ENCODE measurements around the gene UBXN6. TPM values are rescaled to one million over a fixed set of nuclear protein-coding genes. Genes with fewer than 3 reads are reported as not detected.

The UBXN6 gene
- total RNA-seq, 1 experiment from 2014 or later = 84.8 TPM

DNA sequence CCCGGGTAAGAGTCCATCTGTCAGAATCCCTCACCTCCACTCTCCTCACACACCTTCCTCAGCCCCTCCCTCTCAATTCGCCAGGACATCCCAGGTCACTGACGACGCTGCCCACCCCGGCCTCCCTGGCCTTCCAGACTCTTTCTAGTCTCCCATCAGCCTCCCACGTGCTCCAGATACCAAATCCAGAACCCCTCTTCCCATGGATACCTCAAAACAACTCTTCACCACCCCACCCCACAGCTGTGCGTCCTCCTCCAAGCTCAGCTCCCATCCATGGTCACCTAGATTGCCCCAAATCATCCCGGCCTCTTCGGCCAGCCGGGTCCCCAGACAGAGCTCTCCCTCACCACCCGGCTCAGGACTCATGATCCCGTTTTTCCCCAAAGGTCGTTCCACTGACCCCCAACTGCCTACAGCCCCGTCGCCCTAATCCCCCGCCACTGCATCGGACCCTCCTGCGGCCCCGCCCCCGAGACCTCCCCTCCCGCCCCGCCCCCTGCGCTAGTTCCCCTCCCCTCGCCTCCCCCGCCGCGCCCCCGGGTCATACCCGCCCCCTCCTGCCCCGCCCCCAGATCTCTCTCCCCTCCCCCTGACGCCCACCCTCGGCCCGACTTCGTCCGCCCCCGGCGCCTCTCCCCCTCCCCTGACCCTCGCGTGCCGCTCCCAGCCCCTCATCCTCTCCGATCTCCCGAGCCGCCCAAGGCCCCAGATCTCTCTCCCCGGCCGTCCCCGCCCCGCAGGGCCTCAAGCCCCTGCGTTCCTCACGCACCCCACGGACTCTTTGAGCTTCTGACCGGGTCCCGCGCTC, 546 bp downstream of the UBXN6 start:
- peak; percentile 8 for DNase-seq (ENCODE audit: low spot score)

DNA sequence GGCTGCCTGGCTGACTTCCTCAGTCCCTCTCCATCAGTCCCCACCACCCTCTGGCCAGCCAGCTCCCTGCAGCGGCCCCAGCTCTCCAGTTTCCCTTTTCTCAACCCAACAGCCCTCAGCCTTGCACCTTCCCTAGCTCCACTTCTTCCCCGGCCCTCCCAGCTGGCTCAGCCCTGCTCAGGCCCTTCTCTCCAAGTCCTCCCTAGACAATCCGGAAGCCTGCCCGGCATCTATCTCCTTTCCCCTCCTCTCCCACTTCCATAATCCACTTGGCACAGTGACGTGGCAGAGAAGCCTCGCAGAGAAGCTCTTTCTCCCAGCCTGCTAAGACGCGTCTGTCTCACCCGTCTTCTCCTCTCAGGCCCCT, 1.1 kb downstream of the UBXN6 start:
- peak; percentile 41 for DNase-seq (ENCODE audit: low spot score)

DNA sequence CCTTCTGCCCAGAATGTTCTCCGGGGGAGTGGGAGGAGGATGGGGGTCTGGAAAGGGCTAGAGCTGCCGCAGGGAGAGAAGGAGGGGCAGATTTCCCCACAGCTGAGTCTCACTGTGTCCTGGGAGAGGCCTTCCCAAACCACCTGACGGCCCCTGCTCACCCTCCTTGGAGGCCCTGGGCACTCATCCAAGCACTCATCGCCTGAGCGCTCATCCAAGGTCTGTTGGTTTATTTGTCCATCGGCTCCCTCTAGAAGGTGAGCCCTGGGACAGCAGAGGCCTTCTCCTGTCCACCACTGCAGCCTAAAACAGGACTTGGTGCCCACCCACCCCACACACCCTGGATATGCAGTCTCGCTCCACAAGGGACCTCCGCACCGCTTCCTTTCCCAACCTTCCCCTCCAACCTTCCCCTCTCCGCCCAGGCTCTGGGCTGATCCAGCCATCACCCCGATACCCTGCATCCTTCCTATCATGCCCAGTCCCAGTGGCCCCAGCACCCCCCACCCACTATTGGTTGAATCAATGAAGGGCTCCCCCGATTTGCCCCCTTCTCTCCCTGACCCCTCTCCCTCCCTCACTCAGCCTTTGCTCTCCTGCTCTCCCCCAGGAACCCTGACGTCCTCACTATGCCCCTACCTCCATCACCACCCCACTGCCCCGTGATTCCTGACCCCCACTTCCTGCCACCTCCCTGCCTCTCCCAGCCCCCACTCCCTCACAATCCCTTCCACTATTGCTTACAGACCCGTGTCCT, 1.7 kb downstream of the UBXN6 start:
- DNase-seq (ENCODE audit: low spot score) = peak; percentile 38

DNA sequence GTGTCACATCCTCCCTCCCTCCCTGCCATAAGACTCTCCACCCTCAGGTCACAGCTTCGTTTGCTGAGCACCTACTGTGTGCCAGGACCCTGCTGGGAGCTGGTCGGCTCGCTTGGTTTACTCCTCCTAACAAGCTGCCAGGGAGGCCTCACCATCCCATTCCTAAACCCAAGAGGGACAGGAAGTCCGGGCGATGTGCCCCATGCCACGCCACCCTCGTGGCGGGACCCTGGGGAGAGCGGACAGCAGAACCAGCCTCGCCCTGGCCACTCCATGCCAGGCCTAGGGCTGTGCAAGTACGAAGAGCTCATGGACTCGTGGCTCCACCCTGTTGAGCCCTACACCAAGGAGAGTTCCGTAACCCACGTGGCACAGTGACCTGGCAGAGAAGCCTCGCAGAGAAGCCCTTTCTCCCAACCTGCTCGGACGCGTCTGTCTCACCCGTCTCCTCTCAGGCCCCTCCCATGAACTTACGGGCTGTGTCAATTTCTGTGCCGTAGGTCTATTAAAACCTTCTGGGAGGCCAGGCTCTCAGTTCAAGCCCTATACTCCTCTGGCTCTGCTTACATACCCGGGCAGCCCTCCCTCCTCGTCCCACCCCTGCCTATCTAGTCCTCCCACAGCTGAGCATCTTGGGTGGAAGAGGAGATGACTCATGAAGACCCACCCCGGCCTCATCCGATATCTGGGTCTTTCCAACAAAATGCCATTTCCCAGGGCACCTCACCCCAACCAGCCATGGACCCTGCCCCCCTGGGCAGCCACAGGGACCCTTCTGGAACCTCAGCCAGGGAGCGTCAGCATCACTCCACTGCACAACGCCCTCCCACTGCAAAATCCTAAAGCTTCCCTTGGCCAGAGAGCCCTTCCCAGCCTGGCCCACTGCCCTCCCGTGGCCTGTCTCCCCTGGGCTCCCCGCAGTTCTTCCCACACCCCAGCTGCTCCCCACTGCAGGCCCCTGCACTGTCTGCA, 2.6 kb downstream of the UBXN6 start:
- peak; percentile 66 for DNase-seq (ENCODE audit: low spot score)

DNA sequence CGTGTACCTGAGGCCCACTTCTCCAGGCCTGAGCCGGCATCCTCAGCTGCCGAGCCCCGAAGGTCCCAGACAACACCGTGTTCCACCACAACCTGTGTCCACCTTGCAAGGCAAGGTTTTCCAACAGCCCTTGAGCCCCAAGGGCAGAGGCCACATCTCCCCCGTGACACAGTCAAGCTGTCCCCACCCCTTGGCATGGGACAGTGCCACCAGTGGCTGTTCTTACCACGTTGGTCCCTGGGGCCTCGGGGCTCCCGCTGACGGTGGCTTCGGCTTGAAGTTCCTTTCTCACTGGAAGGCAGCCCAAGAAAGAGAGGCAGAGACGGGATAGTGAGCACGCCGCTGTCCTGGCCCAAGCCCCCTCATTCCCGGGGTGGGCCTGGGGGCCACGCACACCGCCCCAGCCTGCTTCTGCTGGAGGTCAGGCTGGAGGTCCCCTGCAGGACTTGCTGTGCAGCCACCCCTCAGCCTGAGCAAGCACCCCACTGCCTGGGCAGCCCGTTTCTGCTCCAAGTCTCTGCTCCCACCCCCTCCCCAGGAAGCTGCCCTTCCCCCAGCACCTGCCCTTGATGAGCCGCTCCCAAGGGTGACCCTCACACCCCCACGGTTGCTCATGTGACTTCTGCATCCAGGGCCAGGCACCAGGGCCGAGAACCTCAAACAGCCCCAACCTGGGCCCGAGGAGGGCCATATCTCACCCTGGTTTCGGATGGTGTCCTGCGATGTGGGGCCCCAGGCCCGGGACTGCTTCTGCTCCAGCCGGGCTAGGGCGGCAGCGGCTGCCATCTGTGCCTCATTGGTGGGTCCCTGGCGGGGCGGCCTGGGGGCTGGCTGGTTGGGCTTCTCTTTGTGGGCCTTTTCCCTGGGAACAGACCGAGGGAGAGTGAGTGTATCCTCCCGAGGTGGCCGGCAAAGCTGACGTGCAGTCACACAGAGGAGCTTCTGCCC, 4.1 kb downstream of the UBXN6 start:
- no peak for DNase-seq (ENCODE audit: low spot score)

DNA sequence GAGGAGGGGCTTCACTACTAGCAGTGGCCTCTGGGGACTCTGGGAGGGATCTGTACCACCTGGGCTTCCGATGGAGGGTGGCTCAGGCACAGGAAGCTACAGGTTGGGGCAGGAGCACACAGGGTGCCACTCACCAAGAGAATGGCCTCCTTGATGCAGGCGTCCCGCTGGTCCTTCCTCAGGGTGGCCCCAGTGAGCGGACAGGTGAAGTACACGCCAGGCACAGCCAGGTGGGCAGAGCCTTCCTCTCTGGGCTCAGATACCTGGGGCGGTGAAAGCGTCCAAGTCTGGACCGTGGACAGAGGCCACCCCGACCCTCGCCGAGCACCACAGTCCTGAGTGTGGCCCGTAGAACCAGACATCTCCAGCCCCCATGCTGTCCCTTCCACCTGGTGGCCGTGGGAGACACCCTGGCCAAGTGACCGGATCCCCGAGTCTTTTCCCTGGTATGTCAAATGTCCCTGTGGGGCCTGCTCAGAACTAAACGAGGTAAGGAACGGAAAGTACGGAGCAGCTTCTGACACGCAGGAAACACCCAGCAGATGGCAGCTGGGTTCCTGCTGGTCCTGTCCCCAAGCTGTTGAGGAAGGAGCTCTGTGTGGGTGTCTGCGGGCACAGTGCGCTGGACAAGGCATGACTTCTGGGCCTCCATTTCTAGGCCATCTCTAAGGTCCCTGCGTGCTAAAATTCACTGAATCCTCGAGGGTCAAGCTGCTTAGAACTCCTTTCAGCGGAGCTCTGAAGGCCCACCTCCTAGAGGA, 5.2 kb downstream of the UBXN6 start:
- DNase-seq (ENCODE audit: low spot score) = no peak

DNA sequence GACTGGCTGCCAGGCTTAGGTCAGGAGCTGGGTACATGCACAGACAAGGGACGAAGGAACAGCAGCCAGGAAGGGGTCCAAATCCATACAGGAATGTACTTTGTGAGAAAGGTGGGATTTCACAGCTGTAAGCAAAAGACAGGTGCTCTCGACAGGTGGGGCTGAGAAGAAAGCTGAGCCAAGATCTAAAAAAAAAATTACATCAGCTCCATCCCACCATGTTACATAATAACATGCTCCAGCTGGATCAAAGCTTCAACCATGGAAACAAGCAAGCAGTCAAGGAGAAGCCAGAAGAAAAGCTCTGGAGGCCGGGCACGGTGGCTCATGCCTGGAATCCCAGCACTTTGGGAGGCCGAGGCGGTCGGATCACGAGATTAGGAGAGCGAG, 8.0 kb downstream of the UBXN6 start:
- no peak for DNase-seq (ENCODE audit: low spot score)

DNA sequence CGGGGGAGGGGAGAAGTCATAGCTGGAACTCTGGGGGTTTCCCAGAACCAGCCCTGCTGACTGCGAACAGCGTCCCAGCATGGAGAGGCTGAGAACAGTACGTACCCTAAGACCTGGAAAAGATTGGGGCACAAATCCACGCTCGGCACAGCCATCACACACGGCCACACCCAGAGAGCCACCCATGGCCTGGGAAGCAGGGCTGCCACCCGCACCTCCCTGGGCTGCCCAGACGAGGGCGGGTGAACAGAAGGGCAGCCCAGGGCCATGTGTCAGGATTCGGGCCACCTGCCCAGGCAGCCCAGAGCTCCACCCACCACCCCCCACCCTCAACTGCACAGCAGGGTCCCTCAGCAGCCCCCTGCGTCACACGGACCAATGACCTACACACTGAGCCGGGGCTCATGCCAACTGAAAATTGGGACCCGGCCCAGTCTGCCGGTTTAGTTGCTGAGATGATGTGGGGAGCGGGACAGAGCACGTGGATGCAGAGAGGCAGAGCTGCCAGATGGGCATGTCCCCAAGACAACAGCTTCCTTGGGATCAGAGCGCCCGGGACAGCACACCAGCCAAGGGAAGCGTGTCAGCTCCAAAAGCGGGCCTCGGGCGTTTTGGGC, 8.5 kb downstream of the UBXN6 start:
- no peak for DNase-seq (ENCODE audit: low spot score)

DNA sequence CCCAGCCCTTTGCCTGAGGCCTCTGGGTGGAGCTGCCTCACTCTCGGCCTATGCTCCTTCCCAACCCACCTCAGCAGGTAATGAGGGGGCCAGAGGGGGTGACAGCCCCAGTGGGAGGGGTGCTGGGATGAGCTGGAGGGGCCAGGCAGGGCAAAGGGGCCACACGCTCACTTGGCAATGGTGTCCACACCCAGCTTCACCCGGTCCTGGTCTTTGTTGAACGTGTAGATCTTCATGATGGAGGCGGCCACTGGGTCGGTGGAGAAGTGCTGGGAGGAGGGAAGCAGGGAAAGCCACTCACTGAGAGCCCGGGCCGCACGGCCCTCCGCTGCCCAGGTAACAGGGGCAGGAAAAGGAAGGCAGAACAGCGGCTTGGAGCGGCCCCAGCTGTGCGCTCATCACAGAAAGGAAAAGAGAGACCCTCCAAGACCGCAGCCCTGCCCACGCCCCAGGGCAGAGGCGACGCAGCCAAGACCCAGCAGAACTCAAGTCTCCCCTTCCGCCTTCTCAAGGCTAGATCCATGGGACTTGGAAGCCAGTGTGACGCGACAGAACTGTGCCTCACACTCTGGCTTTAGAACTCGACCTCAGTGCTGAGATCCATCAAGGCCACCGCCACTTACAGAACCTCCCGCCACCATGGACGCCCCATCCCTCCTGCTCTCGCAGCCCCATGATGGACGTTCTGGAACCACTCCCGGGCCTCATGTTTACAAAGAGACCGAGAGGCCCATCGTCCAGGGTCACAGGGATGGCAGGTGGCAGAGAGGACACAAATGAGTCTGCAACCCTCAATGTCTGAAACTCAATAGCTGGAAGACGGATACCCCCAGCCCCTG, 9.2 kb downstream of the UBXN6 start:
- no peak for DNase-seq (ENCODE audit: low spot score)

DNA sequence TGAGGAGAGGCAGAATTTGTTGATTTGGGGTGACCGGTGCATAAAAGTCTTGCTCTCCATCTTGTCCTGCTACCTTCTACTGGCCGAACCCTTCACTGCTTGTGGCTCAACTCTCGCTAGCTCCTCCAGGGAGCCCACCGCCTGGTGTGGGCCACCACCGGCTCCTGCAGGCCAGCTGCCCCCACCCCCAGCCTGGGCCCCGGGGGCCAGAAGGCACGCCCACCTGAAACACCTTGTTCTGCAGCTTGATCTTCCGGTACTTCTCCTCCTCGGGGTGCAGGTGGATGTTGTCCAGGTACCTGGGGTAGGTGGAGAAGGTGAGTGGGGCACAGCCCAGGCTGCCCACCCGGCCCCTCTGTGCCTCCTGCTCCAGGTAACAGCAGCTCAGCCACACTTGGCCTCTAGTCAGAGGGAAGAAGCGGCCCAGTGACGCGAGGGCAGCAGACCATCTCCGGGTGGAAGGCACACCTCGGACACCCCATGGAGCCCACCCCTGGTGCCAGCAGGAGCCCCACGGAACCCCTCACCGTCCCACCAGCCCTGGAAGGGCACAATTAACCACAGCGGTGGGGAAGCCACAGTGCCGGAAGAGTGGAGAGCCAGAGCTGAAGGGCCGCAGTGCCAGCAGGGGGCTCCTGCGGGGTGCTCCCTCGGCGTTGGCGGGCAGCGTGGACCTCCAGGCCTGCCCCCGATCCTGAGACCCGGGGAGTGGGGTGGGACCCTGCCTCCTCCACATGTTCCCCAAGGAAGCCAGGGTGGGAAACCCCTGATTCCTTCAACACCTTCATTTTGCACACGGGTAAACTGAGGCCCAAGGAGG, 10.1 kb downstream of the UBXN6 start:
- DNase-seq (ENCODE audit: low spot score) = no peak

DNA sequence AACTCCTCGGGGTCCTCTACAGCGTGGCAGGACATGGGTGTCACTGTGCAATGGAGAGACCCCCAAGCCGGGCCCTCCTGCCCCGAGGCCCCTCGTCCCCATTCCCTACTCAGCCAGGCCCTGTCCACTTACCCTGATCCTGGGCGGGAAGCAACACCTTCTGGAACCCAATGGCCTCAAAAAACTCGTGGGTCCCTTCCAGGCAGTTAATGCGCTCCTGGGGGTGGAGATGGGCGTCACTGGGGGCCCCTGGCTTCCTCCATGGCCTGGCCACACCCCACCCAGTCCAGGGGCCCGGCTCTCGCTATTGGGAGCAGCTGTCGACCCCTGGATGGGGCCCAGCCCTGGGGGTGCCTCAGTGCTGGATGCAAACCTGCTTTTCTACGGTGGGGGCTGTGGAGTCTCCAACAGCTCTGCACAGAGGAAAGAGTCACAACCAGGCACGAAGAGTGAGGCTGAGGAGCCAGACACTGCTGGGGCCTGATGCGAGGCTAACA, 10.8 kb downstream of the UBXN6 start:
- no peak for DNase-seq (ENCODE audit: low spot score)

DNA sequence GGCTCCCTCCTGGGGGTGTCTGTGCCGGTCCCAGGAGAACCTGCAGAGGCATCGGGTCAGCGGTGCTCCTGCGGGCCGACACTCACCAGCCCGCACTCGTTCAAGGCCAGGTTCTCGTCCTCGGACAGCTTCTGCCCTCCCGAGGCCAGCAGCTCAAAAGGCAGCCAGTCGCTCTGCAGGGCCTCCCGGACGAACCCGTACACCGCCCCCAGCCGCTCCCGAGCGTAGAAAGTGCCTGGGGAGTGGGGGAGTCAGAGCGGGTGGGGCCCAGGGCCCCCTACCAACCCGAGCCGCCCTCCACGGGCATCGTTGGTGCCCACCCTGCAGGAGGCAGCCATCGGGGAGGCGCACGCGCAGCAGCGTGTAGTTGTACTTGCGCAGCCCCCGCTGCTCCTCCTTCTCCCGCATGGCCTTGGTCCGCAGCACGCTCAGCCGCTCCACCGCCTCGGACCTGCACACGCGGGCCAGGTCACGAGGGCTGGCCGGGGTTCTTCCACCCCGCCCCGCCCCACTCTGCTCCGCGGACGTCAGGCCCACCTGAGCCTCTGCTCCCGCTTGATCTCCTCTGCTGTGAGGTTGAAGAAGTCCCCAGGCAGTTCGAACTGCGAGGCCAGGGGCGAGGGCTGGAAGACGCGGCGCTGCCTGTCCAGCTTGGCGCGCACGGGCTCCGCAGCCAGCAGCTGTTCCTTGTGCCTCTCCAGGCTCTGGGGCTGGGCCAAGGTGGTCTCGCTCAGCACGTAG, 11.5 kb downstream of the UBXN6 start:
- DNase-seq (ENCODE audit: low spot score) = no peak

DNA sequence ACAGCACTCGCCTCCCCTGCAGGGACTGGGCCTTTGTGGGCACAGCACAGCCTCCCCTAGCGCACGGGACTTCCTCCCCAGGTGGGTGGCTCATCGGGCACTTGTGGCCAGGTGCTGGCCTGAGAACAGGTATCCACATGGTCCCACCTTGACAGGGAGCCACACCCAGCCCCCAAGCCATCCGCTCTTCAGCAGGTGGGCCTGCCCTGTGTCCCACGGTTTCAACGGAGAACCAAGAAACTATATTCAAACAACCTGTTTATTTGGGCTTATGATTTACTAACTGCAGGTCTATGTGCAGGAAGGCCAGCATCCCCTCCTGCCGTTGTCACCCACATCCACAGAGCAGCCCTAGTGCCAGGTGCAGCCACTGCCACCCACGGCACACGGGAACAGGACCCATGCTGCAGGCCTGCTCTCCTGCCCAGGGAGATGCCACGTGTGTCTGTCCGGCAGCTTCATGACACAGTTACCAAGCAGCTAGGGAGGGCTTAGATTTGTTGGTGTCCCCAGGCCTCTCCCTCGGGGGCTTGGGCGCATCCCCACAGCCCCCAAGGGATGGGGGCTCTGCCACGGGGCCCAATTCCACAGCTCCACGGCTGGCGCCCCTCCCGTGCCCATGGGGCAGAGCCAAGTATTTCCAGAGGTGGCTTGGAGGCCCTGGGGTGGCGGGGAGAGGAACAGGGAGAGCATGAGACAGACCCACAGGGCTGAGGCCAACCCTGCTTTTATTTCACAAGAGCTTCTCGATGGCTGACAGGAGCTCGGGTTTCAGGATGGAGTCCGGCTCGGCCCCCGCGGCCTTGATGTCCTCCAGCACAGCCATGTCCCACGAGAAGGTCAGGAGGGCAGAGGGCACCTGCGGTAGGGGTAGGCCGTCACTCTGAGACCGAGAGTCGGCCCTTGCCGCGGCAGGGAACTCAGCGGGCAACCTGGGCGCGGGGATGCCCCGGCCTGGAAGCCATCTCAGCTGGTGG, 12.5 kb downstream of the UBXN6 start:
- DNase-seq (ENCODE audit: low spot score) = no peak

DNA sequence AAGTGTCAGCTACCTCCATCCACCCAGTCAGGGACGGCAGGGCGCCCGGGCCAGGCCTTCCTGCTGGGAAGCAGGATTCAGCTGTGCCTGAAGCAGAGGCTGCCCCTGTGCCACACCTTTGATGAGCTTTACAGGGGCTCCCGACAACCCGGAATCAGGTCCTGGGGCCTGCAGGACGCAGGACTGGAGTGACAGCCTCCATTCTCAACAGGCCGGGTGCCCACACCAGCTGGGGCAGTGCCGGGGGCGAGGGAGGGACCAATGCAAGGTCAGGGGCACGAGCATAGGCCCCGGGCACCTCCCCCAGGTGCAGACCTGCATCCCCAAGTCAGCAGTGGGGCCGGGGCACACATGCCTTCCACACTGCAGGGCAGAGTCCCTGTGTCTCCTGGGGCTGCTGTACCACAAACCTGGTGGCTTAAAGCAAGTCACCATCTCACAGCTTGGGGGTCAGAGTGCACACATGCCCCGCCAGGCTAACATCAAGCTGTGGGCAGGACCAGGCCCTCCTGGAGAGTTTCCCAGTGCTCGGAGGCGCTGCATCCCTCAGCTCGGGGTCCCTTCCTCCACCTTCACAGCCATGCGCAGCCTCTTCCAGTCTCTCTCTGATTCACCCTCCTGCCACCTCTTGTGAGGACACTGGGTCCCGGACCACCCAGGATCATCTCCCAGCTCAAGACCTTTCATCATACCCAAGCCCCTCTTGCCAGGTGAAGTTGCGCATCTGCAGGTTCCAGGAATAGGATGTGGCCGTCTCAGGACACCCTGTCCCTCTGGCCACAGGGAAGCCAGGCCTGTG, 13.4 kb downstream of the UBXN6 start:
- no peak for DNase-seq (ENCODE audit: low spot score)

DNA sequence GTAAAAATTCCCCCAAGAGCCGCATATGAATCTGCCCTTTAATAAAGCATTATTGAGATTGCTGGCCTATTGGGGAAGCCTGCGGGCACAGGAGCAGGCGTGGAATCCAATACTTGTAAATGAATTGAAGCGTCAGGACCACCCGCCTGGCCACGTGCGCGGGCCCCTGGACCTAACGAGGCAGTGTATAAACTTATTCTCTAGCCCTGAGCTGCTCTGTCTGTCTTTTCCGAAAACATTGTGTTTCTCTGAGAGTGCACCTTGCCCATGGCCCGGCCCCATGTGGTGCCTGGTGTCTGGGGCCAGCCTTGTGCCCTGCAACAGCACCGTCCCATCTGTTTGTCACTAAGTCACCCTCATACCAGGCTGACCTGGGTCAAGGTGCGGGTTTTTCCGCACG, 14.4 kb downstream of the UBXN6 start:
- no peak for DNase-seq (ENCODE audit: low spot score)
